GM12891 (cell line): Measurements from ENCODE around the gene PALD1.

Experiments used
- PAX5 ChIP-seq: IDR thresholded peaks from 2 replicates; pipeline ENCODE4 v1.6.1; 2011; ENCODE audit warnings: low read length, moderate library complexity, mild to moderate bottlenecking; ENCODE audit not compliant: insufficient read depth, severe bottlenecking
- POLR2A ChIP-seq: IDR thresholded peaks from 2 replicates; pipeline ENCODE4 v1.6.1; 2011; ENCODE audit warnings: low read depth, low read length, control low read depth
- POLR2AphosphoS5 ChIP-seq: IDR thresholded peaks from 2 replicates; pipeline ENCODE4 v1.6.1; 2011; ENCODE audit warnings: low read depth, low read length, control low read depth
- POU2F2 ChIP-seq: IDR thresholded peaks from 2 replicates; pipeline ENCODE4 v1.6.1; 2011; ENCODE audit warnings: low read depth, mild to moderate bottlenecking, control low read depth, low read length, moderate library complexity
- SPI1 ChIP-seq: IDR thresholded peaks from 2 replicates; pipeline ENCODE4 v1.6.1; 2011; ENCODE audit warnings: low read depth, low read length, control low read depth
- TAF1 ChIP-seq: IDR thresholded peaks from 2 replicates; pipeline ENCODE4 v1.6.1; 2011; ENCODE audit warnings: low read depth, low read length, control low read depth

- no peak for TF ChIP-seq POLR2A
- no peak for TF ChIP-seq POLR2AphosphoS5
- no peak for TF ChIP-seq TAF1
- no peak for TF ChIP-seq SPI1
- 0 out of 2 replicates have a peak, but pooled peaks have one; percentile 31 for TF ChIP-seq POU2F2
- TF ChIP-seq PAX5: no peak
Observed at GRCh38 chr10:70461397-70462348, 16.9 kb upstream of the PALD1 start.
